NCI-H774 (cell line): ENCODE results near the gene ZBTB24.
"Not testable (repeated sequence)": the region's sequence is repeated elsewhere in the genome, so short reads cannot be mapped to it uniquely, and the experiment has no call there.

Experiments used
- DNase-seq: peaks from one replicate; lab custom pipeline; 2025; lab: John Stamatoyannopoulos, UW

Gene ZBTB24

GRCh38 chr6:109482905-109483734 is at the start of gene ZBTB24:
ZBTB24 (minus strand) TSS chr6:109483219; CDS start chr6:109482026, 1,193 bp downstream.
- DNase-seq = peak; percentile 98

GRCh38 chr6:109531446-109531845 is 48.4 kb upstream of the ZBTB24 start:
- DNase-seq = no peak

- DNase-seq = no peak
Observed at GRCh38 chr6:109527989-109528388, 45.0 kb upstream of the ZBTB24 start.

GRCh38 chr6:109526905-109527628 is 44.0 kb upstream of the ZBTB24 start:
- DNase-seq = peak; percentile 83

GRCh38 chr6:109524129-109524528 is 41.1 kb upstream of the ZBTB24 start:
- DNase-seq = no peak

GRCh38 chr6:109523478-109523877 is 40.5 kb upstream of the ZBTB24 start:
- no peak for DNase-seq

- no peak for DNase-seq
Observed at GRCh38 chr6:109521080-109521479, 38.1 kb upstream of the ZBTB24 start.

GRCh38 chr6:109519647-109520046 is 36.6 kb upstream of the ZBTB24 start:
- DNase-seq = not testable (repeated sequence)

GRCh38 chr6:109516929-109517328 is 33.9 kb upstream of the ZBTB24 start:
- no peak for DNase-seq

- no peak for DNase-seq
Observed at GRCh38 chr6:109515781-109516409, 32.9 kb upstream of the ZBTB24 start.

- DNase-seq = no peak
Observed at GRCh38 chr6:109514946-109515345, 31.9 kb upstream of the ZBTB24 start.

GRCh38 chr6:109513571-109514071 is 30.6 kb upstream of the ZBTB24 start:
- DNase-seq = no peak

- no peak for DNase-seq
Observed at GRCh38 chr6:109512271-109512817, 29.3 kb upstream of the ZBTB24 start.

- DNase-seq = no peak
Observed at GRCh38 chr6:109511832-109512231, 28.8 kb upstream of the ZBTB24 start.

- no peak for DNase-seq
Observed at GRCh38 chr6:109510358-109510757, 27.3 kb upstream of the ZBTB24 start.

- no peak for DNase-seq
Observed at GRCh38 chr6:109508166-109508860, 25.3 kb upstream of the ZBTB24 start.

GRCh38 chr6:109507490-109508072 is 24.6 kb upstream of the ZBTB24 start:
- peak; percentile 20 for DNase-seq

GRCh38 chr6:109506841-109507240 is 23.8 kb upstream of the ZBTB24 start:
- DNase-seq = no peak

- no peak for DNase-seq
Observed at GRCh38 chr6:109506314-109506713, 23.3 kb upstream of the ZBTB24 start.

GRCh38 chr6:109503327-109504224 is 20.6 kb upstream of the ZBTB24 start:
- DNase-seq = peak; percentile 37
